H1 (cell line): ENCODE data around the gene TAS2R42. TPM values are rescaled to one million over a fixed set of nuclear protein-coding genes. Genes with fewer than 3 reads are reported as not detected.

Experiments used
- FOSL1 ChIP-seq: IDR thresholded peaks from 2 replicates; pipeline ENCODE4 v1.6.1; 2011; ENCODE audit warnings: mild to moderate bottlenecking, low read depth, low read length, moderate library complexity; ENCODE audit not compliant: insufficient read depth
- HDAC2 ChIP-seq, 2 experiments: fragments of 300-600 bp in 1 of 2; sonication (generic) in 1 of 2; IDR thresholded peaks; 2 replicates each; pipeline ENCODE4 v1.6.1; 2011 to 2012; ENCODE audit warnings: low read depth in 2 of 2, low read length in 2 of 2, mild to moderate bottlenecking in 2 of 2, moderate library complexity in 2 of 2, borderline replicate concordance in 1 of 2, inconsistent platforms in 1 of 2
- HDAC6 ChIP-seq: IDR thresholded peaks from one replicate; pipeline ENCODE4 v1.7.1; 2012; ENCODE audit warnings: low read depth, mild to moderate bottlenecking, inconsistent platforms, low read length, moderate library complexity
- MAX ChIP-seq: IDR thresholded peaks from 2 replicates; pipeline ENCODE4 v1.6.1; 2012; ENCODE audit warnings: inconsistent platforms
- SAP30 ChIP-seq: fragments of 300-600 bp; sonication (generic); IDR thresholded peaks from 2 replicates; pipeline ENCODE4 v1.7.1; 2012; ENCODE audit warnings: low read length, moderate library complexity, mild to moderate bottlenecking, inconsistent platforms; ENCODE audit not compliant: insufficient read depth, insufficient replicate concordance
- polyA plus RNA-seq, 7 experiments: library from polyadenylated mRNA; depleted of rRNA in 3 of 7; stranded (reverse) in 5 of 7; unstranded in 2 of 7; fragments of >200 nt in 5 of 7; fragments of 200-250 nt in 2 of 7; gene quantifications; 1 replicate in 5 of 7; 2 replicates in 1 of 7; 4 replicates in 1 of 7; pipeline versions ENCODE4 v1.2.1 to v1.2.3, GENCODE V29; 2011 to 2013; ENCODE audit warnings: missing spikeins in 2 of 7, mixed read lengths in 2 of 7
- total RNA-seq: library from RNA; stranded (reverse); fragmentation: NEBNext Ultra II Directional; extraction: Animal tissue kit (Norgen Biotek cat#: 25700); gene quantifications from 2 replicates; pipeline ENCODE4 v1.2.1, GENCODE V29; 2021

TAS2R42 gene
- total and polyA plus RNA-seq, 2 of the 8 experiments (the other 6 are each of a cell fraction or from before 2014, with no cell fraction given) = not detected

- TF ChIP-seq SAP30 (no peak), HDAC2 (IDR thresholded peaks at IDR 0.05; ENCODE audit: borderline replicate concordance in 1 of 2, low read depth in 2 of 2, low read length in 2 of 2) (no peak), FOSL1 (no peak), HDAC6 (no peak), MAX (no peak)
Observed at GRCh38 chr12:11202811-11203210, 16.1 kb upstream of the TAS2R42 start (continued).
